HG03378 (cell line): ENCODE measurements around the gene TLCD1.

Source experiments
- ATAC-seq: cut with Tn5 transposase; IDR thresholded peaks from one replicate; pipeline ENCODE4 v1.9.1; 2021; ENCODE audit warnings: mild to moderate bottlenecking, moderate library complexity; ENCODE audit not compliant: unreplicated experiment

TLCD1 gene

DNA sequence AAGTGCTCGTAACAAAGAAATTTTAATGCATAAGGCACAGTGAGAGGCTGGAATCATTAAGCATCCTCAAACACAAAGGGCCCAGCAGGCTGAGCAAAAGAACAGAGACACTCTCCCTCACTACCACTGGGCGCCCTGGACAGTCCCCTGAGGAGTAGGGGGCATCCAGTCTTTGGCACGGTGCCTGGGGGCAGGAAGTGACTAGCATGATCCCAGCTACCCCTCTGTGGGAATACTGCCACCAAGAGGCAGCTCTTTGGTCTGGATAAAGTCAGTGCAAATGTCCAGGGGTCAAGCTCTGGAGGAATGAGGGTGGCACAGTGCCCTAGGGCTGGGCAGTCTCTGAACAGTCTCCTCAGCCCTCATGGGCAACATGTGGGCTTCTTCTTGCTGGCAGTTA, 11.8 kb downstream of the TLCD1 start:
- ATAC-seq: no peak

DNA sequence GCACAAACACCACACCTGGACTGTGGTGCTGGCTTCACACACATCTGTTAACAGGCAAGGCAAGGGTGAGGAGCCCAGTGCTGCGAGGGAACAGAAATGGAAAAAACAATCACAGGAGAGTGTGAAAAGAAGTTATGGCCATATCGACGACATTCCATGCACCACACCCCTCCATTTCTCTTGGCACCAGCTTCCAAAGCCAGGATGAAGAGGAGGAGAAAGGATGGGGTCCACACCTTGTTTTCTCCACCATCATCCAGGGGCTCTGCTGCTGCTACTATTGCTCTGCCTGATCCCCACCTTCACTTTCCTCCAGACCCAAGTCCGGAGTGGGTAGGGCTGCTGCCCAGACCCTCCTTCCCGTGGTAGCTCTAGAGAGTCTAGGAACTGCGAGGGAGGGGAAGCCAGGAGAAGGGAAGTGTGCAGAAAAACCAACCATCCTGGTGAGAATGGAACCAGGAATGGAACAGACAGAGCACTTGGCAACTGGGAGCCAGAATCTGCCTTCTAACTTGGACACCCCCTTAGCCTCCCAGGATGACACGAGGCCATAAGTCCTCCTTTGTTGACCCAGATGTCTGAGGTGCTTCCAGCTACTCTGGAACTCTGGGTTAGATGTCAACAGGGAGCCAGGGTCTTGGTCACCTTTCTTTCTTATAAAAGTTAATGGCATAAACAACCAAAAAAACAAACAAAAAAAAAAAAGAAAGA, 13.2 kb downstream of the TLCD1 start:
- ATAC-seq: no peak

- ATAC-seq: no peak
Observed at GRCh38 chr17:28712032-28712704, 13.9 kb downstream of the TLCD1 start.

DNA sequence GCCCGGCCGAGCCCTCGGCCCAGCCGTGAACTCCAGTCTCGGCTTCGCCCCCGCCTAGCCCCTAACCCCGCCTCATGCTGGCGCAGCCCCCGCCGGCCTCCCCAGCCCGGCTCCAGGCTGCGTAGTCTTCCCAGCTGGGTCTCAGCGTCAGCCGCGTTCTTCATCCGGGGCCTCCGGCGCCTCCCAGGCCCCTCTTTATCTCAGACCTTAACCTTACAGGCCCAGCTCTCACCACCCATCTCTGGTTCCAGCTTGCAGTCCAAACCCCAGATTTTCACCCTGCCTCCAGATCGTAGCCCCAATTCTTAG, 14.4 kb downstream of the TLCD1 start, which contains the start of gene PROCA1:
PROCA1 (minus strand) TSS at position 166 of the 309 bp plus-strand sequence. CDS start 228 bp downstream, outside the sequence.
- no peak for ATAC-seq

DNA sequence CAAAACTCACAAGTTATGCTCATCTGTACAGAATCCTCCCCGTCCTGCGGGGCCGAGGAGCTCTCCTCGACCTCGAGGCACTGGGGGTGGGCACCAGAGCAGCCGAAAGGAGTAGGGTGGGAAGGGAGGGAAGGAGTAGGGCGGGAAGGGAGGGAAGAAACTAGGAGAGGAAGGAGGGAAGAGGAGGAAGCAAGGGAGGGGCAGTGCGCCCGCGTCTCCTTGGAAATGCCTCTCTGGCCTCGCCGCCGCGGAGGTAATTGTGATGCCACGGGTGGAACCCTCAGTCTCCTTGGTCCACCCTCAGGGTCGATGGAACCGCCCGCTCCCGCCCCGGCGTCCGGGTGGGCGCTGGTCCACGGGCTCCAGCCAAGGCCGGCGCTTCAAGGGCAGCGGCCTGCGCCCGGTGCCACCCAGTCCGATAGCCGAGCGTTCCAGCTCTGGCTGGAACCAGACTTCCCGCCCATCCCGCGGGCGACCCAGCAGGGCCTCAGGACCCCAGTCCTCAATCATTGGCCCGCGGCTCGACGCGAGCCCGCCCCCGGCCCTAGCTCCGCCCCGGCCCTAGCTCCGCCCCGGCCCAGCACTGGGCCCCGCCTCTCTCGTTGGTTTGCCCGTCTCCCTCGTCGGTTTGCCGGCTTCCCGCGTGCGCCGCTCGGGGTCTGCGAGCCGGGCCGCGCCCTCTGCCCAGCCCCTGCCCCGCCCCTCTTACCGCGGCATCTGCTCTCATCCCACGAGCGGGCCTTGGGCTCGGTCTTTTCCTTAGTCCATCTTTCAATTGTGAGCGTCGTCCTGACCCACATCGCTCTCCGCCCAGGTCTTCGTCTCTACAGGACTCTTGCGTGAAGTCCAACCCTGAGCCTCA, 14.9 kb downstream of the TLCD1 start:
- ATAC-seq: peak; percentile 58

GRCh38 chr17:28707339-28707720, 18.7 kb downstream of the TLCD1 start:
- no peak for ATAC-seq

GRCh38 chr17:28706471-28707338, 19.3 kb downstream of the TLCD1 start:
- ATAC-seq: no peak

GRCh38 chr17:28705728-28706334, 20.2 kb downstream of the TLCD1 start:
- no peak for ATAC-seq

- ATAC-seq: no peak
Observed at GRCh38 chr17:28705074-28705659, 20.9 kb downstream of the TLCD1 start.

DNA sequence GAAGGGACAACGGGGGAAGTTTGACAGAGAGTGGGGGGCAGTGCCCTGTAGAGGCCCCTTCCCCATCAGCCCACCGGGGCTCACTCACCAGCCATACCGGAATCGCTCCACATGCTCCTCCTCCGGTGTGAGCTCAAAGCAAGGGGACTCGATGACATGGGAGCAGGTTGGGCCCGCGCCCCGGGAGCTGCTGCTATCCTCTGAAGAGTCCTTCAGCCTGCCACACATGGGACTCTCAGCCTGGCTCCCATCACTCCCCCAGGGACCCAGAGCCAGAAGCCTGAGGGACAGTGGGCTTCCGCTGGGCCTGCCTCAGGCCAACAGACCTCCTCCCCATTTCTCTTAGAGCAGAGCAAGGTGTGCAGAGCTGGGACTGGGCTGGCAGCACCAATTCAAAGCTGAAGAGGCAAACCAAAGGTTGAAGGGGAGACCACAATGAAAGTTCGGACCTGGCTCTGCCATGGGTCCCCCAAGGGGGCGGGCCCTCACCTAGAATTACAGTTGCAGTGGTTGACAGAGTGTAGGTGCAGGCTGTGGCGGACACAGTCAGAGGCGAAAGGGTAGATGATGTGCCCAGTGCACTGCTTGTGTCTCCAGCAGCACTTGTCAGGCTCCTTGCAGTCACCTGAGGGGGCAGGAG, 21.7 kb downstream of the TLCD1 start:
- ATAC-seq: no peak

DNA sequence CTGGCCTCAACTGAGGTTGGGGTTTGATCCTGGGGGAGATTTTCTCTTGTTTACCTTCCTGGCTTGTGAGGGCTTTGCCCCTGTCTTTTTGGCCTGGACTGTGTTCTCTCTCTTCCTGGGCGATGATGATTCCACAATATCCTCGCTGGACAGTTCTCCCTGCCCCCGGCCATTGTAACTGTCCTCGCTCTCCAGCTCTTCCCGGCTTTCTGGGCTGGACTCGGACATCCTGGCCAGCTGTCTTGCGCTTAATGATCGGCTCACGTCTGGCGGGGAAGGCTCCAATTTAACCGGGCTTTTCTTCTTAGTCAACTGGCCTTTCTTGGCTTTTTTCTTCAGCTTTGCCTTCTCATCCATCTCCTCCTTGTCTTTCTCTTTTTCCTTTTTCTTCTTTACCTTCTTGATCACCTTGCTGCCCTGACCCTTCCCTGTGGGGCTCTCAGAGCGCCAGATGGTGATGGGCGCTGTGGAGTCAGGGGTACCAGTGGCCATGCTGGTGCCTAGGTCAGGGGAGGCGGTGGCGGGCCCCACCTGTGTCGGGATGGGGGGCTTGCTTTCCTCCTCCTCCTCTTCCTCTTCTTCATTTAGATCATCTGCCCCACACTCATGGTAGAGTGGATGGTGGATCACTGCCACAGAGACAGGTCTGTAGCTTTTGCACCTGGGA, 22.3 kb downstream of the TLCD1 start:
- ATAC-seq: no peak

GRCh38 chr17:28702752-28703150, 23.3 kb downstream of the TLCD1 start:
- no peak for ATAC-seq

GRCh38 chr17:28702026-28702751, 23.8 kb downstream of the TLCD1 start:
- ATAC-seq: no peak

DNA sequence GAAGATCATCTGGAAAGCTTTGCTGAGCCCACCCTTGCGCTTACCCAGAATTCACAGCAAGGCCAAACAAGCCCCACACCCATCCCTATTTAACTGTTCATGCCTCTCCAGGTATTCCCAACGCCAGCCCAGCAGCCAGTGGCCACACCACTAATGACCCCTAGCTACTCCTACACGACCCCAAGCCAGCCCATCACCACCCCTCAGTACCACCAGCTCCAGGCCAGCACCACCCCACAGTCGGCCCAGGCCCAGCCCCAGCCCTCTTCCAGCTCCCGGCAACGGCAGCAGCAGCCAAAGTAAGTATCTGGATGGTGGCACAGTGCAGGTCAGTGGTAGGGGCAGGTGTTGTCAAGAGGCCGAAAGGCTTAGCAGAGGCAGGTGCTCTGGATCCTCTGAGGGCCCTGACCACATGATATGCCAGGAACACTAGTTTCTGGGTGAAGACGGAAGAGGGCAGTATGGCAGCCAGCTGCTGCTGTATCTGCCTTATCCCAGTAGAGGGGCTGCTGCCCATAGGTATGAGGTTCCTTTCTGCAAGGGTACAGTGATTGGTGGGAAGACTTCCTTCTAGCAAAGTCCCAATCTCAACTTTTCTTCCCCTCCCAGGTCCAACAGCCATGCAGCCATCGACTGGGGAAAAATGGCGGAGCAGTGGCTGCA, 25.1 kb downstream of the TLCD1 start:
- no peak for ATAC-seq

DNA sequence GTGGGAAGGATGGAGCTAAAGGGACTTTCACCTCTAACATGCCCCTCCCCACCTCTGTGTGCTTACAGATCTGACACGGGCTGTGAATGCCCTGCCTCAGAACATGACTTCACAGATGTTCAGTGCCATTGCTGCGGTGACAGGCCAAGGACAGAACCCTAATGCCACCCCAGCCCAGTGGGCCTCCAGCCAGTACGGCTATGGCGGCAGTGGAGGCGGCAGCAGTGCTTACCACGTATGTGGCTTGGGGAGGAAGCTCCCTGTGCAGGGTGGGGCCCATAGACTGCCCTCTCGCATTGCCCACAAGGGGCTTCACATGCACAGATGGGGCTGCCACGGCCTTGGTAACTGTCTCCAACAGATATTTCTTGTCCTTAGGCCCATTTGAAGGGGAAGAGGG, 25.8 kb downstream of the TLCD1 start:
- ATAC-seq: no peak

DNA sequence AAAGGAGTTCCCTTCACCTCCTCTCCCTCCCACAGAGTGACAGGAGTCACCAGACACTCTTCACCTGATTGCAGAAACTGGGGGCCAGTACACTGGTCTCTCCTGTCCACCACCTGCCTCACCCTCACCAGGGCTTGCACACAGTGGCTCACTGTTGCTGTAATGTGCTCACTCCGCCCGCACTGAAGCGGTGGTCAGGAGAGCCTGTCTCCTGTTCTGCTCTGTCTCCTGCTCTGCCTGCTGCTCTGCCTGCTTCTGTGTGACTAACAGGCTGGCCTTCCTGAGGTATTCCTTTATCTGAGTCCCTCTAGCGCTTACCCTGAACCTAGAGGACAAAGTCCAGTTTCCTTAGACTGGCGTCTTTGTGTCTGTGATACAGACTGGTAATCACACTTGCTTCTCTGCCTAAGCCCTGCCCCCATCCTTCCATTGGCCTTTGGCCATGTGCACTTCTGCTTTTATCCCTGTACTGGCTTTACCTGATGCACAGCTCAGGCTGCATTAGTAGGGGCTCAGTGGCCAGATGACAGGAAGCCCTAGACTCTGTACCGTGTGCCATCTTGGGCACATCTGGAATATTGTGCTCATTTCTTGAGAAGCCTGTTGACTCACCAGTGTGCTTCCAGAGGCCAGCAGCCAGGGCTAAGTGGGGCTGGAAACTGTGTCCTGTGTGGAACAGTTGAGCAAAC, 27.6 kb downstream of the TLCD1 start:
- ATAC-seq: no peak

GRCh38 chr17:28693869-28694268, 32.2 kb downstream of the TLCD1 start:
- no peak for ATAC-seq
